ENCODE results near the gene SETD6.

DNA sequence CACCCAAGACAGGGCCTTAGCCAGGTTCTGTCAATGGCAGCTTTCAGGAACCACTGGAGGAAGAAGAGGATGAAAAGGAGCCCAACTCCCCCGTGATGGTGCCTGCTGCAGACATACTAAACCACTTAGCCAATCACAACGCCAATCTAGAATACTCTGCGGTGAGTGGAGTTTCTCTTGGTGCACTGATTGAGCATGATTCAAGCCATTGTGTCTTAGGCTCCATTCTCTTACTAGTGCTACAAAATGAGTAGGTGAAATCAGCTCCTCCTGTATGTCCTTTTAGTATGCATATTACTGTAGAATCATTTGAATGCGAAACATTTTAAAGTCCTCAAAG is 1.4 kb downstream of the SETD6 start:
- TF ChIP-seq POLR2AphosphoS5 (IDR thresholded peaks at IDR 0.05; ENCODE audit: control insufficient read depth, insufficient read depth, low read depth, low read length) (0 out of 2 replicates have a peak, but pooled peaks have one; percentile 13), GATAD2B (IDR thresholded peaks at IDR 0.05; ENCODE audit: borderline replicate concordance) (no peak), EZH2 (IDR thresholded peaks at IDR 0.05; ENCODE audit: borderline replicate concordance, low read depth, low read length) (no peak), ZNF57 (CRISPR knock-in tag; IDR thresholded peaks at IDR 0.05) (no peak), TGIF2 (CRISPR knock-in tag; IDR thresholded peaks at IDR 0.05) (no peak), RFX1 (IDR thresholded peaks at IDR 0.05) (no peak), ZBTB8A (IDR thresholded peaks at IDR 0.05; ENCODE audit: partially characterized antibody) (no peak), LARP7 (IDR thresholded peaks at IDR 0.05) (no peak), ZNF12 (CRISPR knock-in tag; IDR thresholded peaks at IDR 0.05) (no peak), ZNF3 (CRISPR knock-in tag; IDR thresholded peaks at IDR 0.05) (no peak)
- TF ChIP-seq, protein P1, sequence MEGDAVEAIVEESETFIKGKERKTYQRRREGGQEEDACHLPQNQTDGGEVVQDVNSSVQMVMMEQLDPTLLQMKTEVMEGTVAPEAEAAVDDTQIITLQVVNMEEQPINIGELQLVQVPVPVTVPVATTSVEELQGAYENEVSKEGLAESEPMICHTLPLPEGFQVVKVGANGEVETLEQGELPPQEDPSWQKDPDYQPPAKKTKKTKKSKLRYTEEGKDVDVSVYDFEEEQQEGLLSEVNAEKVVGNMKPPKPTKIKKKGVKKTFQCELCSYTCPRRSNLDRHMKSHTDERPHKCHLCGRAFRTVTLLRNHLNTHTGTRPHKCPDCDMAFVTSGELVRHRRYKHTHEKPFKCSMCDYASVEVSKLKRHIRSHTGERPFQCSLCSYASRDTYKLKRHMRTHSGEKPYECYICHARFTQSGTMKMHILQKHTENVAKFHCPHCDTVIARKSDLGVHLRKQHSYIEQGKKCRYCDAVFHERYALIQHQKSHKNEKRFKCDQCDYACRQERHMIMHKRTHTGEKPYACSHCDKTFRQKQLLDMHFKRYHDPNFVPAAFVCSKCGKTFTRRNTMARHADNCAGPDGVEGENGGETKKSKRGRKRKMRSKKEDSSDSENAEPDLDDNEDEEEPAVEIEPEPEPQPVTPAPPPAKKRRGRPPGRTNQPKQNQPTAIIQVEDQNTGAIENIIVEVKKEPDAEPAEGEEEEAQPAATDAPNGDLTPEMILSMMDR (IDR thresholded peaks at IDR 0.05 in 2 of 3, conservative IDR thresholded peaks at IDR 0.05 in 1 of 3; ENCODE audit: insufficient read depth in 2 of 3, low read depth in 1 of 3, low read length in 3 of 3) = no peak
- TF ChIP-seq, protein P2, sequence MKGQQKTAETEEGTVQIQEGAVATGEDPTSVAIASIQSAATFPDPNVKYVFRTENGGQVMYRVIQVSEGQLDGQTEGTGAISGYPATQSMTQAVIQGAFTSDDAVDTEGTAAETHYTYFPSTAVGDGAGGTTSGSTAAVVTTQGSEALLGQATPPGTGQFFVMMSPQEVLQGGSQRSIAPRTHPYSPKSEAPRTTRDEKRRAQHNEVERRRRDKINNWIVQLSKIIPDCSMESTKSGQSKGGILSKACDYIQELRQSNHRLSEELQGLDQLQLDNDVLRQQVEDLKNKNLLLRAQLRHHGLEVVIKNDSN (CRISPR knock-in tag; IDR thresholded peaks at IDR 0.05) = no peak
